Spleen (tissue), 7 donors: ENCODE measurements around the gene PRKCA.

Experiments used
- POLR2A ChIP-seq, 3 donors: fragments of 450-650 bp; IDR thresholded peaks; one replicate each; pipeline ENCODE4 v1.5.1; 2017; ENCODE audit warnings: antibody characterized with exemption in 3 of 3, mild to moderate bottlenecking in 1 of 3
- TF ChIP-seq, protein P1 (sequence below), 11 experiments: fragments of 200-600 bp in 7 of 11; fragments of 450-650 bp in 4 of 11; sonication (generic) in 4 of 11; IDR thresholded peaks in 8 of 11; conservative IDR thresholded peaks in 3 of 11; 1 replicate in 7 of 11; 2 replicates in 4 of 11; pipeline versions ENCODE4 v1.4.0 to v1.8.0; 2016 to 2021; ENCODE audit warnings: antibody characterized with exemption in 11 of 11, inconsistent platforms in 4 of 11, mild to moderate bottlenecking in 1 of 11
- donor health status: DM: no; HTN: no; CAD: no; lungs with moderate emphysema.
- donor health status: DM: no; HTN: no; CAD: no.
- donor health status: DM: no; HTN: no; CAD: no.

DNA sequence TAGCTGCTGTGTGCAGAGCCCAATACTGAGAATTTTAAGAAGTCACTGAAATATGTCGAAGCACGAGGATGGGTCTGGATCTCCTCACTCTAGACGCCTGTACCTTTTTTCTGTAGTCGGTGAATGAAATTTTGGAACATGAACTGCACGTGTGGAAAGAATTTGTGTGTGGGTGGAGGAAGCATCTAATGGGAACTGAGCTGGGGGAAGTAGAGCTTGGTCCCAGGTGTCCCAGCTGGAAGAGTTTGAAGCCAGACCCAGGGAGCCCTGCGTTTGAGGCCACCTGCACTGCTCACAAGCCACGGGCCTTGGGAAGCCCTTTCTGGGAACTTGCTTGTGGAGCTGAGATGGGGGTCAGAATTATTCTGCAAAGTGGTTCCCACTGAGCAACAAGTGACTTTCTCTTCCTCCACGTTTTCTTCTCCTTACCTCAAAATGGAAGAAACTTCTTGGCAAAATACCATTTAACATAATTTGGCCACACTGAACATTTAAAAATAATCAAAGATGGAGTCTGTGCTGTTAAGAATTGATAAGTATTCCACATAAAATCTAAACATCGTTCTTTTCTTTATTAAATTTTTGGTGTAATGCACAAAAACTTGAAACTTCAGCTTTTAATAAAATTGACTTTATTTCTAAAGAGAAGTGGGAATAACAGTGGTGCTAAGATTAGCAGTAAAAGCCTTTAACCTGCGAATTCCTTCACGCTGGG is 163.8 kb downstream of the PRKCA start:
- TF ChIP-seq POLR2A (IDR thresholded peaks at IDR 0.05), result no peak
- TF ChIP-seq, protein P1, sequence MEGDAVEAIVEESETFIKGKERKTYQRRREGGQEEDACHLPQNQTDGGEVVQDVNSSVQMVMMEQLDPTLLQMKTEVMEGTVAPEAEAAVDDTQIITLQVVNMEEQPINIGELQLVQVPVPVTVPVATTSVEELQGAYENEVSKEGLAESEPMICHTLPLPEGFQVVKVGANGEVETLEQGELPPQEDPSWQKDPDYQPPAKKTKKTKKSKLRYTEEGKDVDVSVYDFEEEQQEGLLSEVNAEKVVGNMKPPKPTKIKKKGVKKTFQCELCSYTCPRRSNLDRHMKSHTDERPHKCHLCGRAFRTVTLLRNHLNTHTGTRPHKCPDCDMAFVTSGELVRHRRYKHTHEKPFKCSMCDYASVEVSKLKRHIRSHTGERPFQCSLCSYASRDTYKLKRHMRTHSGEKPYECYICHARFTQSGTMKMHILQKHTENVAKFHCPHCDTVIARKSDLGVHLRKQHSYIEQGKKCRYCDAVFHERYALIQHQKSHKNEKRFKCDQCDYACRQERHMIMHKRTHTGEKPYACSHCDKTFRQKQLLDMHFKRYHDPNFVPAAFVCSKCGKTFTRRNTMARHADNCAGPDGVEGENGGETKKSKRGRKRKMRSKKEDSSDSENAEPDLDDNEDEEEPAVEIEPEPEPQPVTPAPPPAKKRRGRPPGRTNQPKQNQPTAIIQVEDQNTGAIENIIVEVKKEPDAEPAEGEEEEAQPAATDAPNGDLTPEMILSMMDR (IDR thresholded peaks at IDR 0.05 in 8 of 11, conservative IDR thresholded peaks at IDR 0.05 in 3 of 11), result no peak
